ENCODE measurements around the gene TRNP1.

The TRNP1 gene

GRCh38 chr1:27001570-27002360 is 8.3 kb downstream of the TRNP1 start:
- Histone ChIP-seq H3K4me1 (ENCODE audit: insufficient read depth, low read length) (peaks cover 63% of the 10 kb centered on the region), H3K9me3 (ENCODE audit: control insufficient read depth, insufficient read depth, low read length) (no peaks in the 10 kb centered on the region), H3K36me3 (ENCODE audit: insufficient read depth, low read length) (peaks cover 18% of the 10 kb centered on the region), H3K9ac (ENCODE audit: low read depth, low read length) (no peak overlapping the region)

- Histone ChIP-seq H3K4me1 (ENCODE audit: insufficient read depth, low read length) (peaks cover 63% of the 10 kb centered on the region), H3K36me3 (ENCODE audit: insufficient read depth, low read length) (peaks cover 18% of the 10 kb centered on the region), H3K9ac (ENCODE audit: low read depth, low read length) (no peak overlapping the region), H3K9me3 (ENCODE audit: control insufficient read depth, insufficient read depth, low read length) (no peaks in the 10 kb centered on the region)
Measured at GRCh38 chr1:27003745-27004470, 10.4 kb downstream of the TRNP1 start.

DNA sequence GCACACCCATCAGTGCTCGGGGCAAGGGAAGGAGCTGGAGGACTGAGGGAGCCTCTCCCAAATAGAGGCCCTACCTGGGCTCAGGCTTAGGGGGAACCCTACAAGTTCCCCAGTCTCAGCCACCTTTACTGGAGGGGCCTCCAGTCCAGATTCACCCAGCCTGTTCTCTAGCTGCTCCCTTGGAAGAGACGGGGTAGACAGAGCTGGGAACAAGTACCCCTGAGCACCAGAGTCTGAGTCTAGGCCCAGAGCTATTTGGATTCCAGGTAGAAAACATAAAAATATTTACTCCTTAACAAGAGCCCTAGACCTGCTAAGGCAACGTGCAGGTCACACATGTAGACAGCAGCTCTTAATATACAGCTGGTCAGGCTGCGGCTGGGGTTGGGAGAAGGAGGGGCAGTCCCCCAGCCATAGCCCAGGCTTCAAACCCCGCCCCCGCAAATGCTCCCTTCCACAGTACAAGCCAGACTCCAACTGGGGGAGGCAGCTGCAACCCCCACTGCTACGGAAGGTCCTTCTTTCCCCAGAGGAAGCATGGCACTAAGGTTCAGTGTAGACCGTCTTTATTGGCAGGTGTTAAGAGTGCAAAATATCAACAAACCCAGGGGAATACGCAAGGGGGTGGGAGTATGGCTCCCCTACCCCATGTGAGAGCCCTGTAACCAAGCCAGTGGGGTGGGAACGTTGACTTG is 11.1 kb downstream of the TRNP1 start:
- peaks cover 18% of the 10 kb centered on the region for H3K36me3 ChIP-seq (ENCODE audit: insufficient read depth, low read length)
- H3K9ac ChIP-seq (ENCODE audit: low read depth, low read length): no peak overlapping the region
- peaks cover 70% of the 10 kb centered on the region for H3K4me1 ChIP-seq (ENCODE audit: insufficient read depth, low read length)
- no peaks in the 10 kb centered on the region for H3K9me3 ChIP-seq (ENCODE audit: control insufficient read depth, insufficient read depth, low read length)

DNA sequence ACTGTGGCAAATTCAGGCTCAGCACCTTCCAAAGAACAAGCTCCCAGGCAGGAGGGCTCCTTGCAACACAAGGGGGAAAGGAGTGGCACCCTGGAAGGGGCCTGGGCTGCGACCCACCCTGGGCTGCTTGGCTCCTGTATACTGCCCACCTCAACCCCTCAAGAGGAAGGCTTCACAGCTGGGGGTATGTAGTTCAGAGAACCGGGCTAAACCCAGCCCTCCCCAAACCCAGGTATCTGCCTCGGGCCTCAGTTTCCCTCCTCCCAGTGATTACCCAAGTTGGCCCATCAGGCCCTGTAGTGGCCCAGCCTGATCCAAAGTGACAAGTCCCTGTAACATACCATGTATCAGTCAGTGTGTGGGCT is 11.7 kb downstream of the TRNP1 start:
- Histone ChIP-seq H3K36me3 (ENCODE audit: insufficient read depth, low read length) (peaks cover 18% of the 10 kb centered on the region), H3K9me3 (ENCODE audit: control insufficient read depth, insufficient read depth, low read length) (no peaks in the 10 kb centered on the region), H3K9ac (ENCODE audit: low read depth, low read length) (no peak overlapping the region), H3K4me1 (ENCODE audit: insufficient read depth, low read length) (peaks cover 70% of the 10 kb centered on the region)

- peaks cover 18% of the 10 kb centered on the region for H3K36me3 ChIP-seq (ENCODE audit: insufficient read depth, low read length)
- no peaks in the 10 kb centered on the region for H3K9me3 ChIP-seq (ENCODE audit: control insufficient read depth, insufficient read depth, low read length)
- H3K9ac ChIP-seq (ENCODE audit: low read depth, low read length): no peak overlapping the region
- peaks cover 63% of the 10 kb centered on the region for H3K4me1 ChIP-seq (ENCODE audit: insufficient read depth, low read length)
Measured at GRCh38 chr1:27005648-27006496, 12.4 kb downstream of the TRNP1 start.

GRCh38 chr1:27006683-27007082 is 13.2 kb downstream of the TRNP1 start:
- peaks cover 18% of the 10 kb centered on the region for H3K36me3 ChIP-seq (ENCODE audit: insufficient read depth, low read length)
- H3K4me1 ChIP-seq (ENCODE audit: insufficient read depth, low read length): peaks cover 56% of the 10 kb centered on the region
- H3K9ac ChIP-seq (ENCODE audit: low read depth, low read length): no peak overlapping the region
- no peaks in the 10 kb centered on the region for H3K9me3 ChIP-seq (ENCODE audit: control insufficient read depth, insufficient read depth, low read length)

GRCh38 chr1:27007909-27008582 is 14.6 kb downstream of the TRNP1 start:
- Histone ChIP-seq H3K4me1 (ENCODE audit: insufficient read depth, low read length) (peaks cover 51% of the 10 kb centered on the region), H3K36me3 (ENCODE audit: insufficient read depth, low read length) (peaks cover 18% of the 10 kb centered on the region), H3K9ac (ENCODE audit: low read depth, low read length) (peak overlapping the region; percentile 40), H3K9me3 (ENCODE audit: control insufficient read depth, insufficient read depth, low read length) (no peaks in the 10 kb centered on the region)

DNA sequence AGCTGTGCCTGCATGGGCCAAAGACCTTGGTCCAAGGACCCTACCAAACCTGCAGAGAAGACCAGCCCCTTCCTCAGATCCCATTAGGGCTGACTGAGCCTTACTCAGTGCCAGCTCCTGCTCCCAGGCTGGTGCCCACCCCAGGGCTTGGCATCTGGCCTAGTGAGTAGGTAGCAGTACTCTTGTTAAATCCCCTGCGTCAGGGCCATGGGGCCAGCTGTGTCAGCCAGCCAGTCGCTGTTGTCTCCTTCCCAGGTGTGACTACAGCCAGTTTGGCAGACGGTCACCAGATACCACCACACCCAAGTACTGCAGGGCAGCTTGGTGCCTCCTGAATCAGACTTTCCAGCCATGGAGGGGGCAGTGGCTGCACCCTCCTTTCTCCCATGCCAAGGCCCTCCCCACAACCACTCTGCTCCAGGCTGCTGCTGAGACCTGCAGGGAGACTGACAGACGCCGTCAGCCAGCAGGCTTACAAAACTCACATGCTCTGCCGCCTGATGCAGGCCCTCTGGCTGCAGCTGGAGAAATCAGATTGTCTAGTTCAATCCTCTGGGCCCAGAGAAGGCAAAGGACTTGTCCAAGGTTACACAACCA is 16.2 kb downstream of the TRNP1 start:
- Histone ChIP-seq H3K9me3 (ENCODE audit: control insufficient read depth, insufficient read depth, low read length) (no peaks in the 10 kb centered on the region), H3K9ac (ENCODE audit: low read depth, low read length) (peak overlapping the region; percentile 34), H3K4me1 (ENCODE audit: insufficient read depth, low read length) (peaks cover 41% of the 10 kb centered on the region), H3K36me3 (ENCODE audit: insufficient read depth, low read length) (peaks cover 18% of the 10 kb centered on the region)

DNA sequence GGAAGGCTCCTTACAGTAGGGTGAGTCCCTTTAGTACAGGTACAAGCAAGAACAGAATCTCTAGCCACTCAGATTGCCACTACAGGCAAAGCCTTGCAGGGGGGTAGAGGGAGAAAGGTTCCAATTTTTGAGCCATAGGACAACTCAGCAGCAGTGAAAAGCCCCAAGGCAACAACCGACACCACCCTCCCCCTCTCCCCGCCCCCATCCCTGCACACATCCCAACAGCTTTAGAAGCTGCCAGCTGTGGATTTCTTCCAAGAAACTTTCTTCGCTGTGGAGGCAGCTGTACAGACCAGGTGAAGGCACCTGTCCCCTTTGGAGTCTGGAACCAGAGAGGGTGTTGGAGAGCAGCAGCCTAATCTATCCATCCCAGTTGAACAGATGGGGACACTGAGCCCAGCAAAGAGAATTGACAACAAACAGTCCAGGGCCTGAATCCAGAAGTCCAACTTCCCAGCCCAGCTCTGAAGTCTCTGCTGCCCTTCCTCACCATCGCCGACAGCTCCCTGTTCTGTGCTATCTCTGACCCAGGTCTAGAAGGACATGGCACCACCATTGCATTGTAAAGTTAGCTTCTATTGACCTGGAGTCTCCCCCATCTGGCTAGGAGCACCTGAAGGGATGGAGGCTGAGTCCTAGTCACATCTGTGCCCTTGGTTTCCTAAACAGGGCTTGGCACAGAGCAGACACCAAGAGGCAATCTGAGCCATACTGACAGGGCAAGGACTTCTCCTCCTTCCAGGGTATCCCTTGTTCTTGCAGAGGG is 16.9 kb downstream of the TRNP1 start:
- no peaks in the 10 kb centered on the region for H3K9me3 ChIP-seq (ENCODE audit: control insufficient read depth, insufficient read depth, low read length)
- peaks cover 11% of the 10 kb centered on the region for H3K36me3 ChIP-seq (ENCODE audit: insufficient read depth, low read length)
- peak overlapping the region; percentile 55 for H3K9ac ChIP-seq (ENCODE audit: low read depth, low read length)
- H3K4me1 ChIP-seq (ENCODE audit: insufficient read depth, low read length): peaks cover 39% of the 10 kb centered on the region

- Histone ChIP-seq H3K9ac (ENCODE audit: low read depth, low read length) (peak overlapping the region; percentile 55), H3K36me3 (ENCODE audit: insufficient read depth, low read length) (peaks cover 4% of the 10 kb centered on the region), H3K9me3 (ENCODE audit: control insufficient read depth, insufficient read depth, low read length) (no peaks in the 10 kb centered on the region), H3K4me1 (ENCODE audit: insufficient read depth, low read length) (peaks cover 33% of the 10 kb centered on the region)
Measured at GRCh38 chr1:27011058-27011764, 17.7 kb downstream of the TRNP1 start.

DNA sequence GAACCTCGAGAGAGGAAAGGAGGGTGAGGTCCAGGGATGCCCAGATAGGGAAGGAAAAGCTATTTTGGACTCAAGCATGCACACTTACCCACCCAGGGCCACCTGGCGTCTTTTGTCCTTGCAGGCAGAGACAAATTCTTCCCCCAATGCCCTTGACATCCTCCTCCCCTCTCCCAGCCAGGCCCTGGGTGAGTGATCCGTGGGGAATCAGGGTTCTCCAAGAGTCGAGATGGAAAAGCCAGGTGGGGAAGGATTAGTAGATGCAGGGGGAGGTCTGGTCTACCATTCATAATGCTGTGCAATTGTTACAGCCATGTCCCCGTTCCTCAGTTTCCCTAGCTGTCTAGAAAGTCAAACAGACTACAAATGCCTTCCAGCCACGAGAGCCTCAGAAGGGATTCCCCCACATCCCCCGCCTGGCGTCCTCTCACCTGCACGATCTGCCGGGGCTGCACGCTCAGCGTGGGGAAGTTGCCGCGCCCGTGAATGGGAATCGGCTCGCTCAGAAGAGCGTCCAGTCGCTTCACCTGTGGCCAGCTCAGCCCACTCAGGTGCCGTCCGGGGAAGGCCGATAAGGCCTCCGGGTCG is 18.6 kb downstream of the TRNP1 start:
- H3K9ac ChIP-seq (ENCODE audit: low read depth, low read length): peak overlapping the region; percentile 55
- no peaks in the 10 kb centered on the region for H3K9me3 ChIP-seq (ENCODE audit: control insufficient read depth, insufficient read depth, low read length)
- no peaks in the 10 kb centered on the region for H3K36me3 ChIP-seq (ENCODE audit: insufficient read depth, low read length)
- peaks cover 27% of the 10 kb centered on the region for H3K4me1 ChIP-seq (ENCODE audit: insufficient read depth, low read length)

- Histone ChIP-seq H3K9ac (ENCODE audit: low read depth, low read length) (no peak overlapping the region), H3K36me3 (ENCODE audit: insufficient read depth, low read length) (no peaks in the 10 kb centered on the region), H3K4me1 (ENCODE audit: insufficient read depth, low read length) (peaks cover 11% of the 10 kb centered on the region)
Measured at GRCh38 chr1:27015260-27015659, 21.8 kb downstream of the TRNP1 start.

More at GRCh38 chr1:27015260-27015659, 21.8 kb downstream of the TRNP1 start:
- no peaks in the 10 kb centered on the region for H3K9me3 ChIP-seq (ENCODE audit: control insufficient read depth, insufficient read depth, low read length)
